Measurements from ENCODE around the gene ADRA2B.

The ADRA2B gene

DNA sequence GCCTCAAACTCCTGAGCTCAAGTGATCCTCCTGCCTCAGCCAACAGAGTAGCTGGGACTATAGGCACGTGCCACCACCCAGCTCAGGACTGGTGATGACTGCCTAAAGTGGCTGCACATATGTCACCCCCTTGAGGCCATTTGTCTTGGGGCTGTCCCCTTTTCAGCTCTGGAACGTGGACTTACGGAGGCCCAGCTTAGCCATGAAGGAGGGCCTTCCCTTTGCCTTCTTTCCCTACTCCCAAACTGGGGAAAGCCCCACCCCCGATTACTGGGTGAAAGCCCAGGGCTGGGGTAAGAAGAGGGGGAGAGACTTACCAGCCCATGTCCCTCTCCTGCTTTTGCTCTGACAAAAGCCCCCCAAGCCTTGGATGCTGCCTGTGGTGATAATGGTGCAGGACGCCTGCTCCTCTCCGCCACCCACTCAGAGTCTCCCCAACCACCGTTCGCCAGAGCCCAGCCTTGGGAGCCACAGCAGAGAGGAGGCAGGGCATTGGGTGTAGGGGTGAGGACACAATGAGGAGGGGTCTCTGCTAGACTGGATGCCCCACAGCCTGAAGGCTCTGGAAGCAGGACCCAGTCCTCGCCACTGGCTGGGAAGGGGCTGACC lies 31.3 kb upstream of the ADRA2B start:
- Histone ChIP-seq H3K9me3 (ENCODE audit: insufficient read depth, low read length) (no peaks in the 10 kb centered on the region), H3K9ac (ENCODE audit: insufficient read length, low read depth) (peak overlapping the region; percentile 42), H3K4me3 (ENCODE audit: insufficient read length, low read depth) (no peak overlapping the region), H3K27me3 (ENCODE audit: insufficient read depth, insufficient read length) (peaks cover 10% of the 10 kb centered on the region), H3K36me3 (ENCODE audit: insufficient read depth, insufficient read length, low read length) (peaks cover 11% of the 10 kb centered on the region), H3K4me1 (ENCODE audit: insufficient read depth, insufficient read length) (peaks cover 40% of the 10 kb centered on the region)
- DNase-seq (ENCODE audit: low read depth, low spot score), result no peak
- no peak for TF ChIP-seq ZNF274 (IDR thresholded peaks at IDR 0.05; ENCODE audit: low read depth, low read length)
- no peak for TF ChIP-seq YY1 (IDR thresholded peaks at IDR 0.05; ENCODE audit: insufficient read depth, insufficient read length)
- no peak for TF ChIP-seq SUZ12 (IDR thresholded peaks at IDR 0.05; ENCODE audit: extremely low read depth, insufficient read depth, insufficient read length)

DNA sequence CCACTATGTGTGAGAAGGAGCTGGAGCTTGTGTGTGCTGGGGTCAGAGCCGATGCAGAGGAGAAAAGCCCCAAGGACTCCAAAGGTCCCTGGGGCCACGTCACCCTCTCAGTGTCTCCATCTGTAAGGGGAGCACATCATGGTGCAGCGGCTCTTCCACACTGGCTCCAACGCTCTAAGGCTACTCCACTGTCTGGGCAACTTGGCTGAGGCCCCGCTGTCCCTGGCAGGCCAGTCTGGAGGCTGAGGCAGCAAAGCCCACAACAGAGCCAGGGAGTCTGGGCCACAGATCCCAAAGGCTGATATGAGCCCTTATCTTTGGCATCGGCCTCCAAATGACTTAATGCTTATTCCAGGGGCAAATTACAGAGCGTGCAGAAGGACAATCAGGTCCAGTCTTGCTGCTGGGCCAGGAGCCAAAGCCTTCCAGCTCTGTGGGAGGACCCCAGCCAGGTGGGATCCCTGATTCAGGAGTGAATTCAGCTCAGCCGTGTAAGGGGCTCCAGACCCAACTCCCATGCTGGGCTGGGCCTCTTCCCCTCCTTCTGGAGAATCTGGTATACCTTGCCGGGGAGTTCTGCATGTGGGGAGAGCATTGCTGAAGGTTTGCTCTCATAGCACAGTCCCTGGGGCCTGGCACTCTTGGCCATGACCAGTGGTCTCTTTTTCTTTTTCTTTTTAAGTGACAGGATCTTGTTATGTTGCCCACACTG lies 30.7 kb upstream of the ADRA2B start:
- peaks cover 10% of the 10 kb centered on the region for H3K27me3 ChIP-seq (ENCODE audit: insufficient read depth, insufficient read length)
- no peak overlapping the region for H3K9ac ChIP-seq (ENCODE audit: insufficient read length, low read depth)
- H3K4me1 ChIP-seq (ENCODE audit: insufficient read depth, insufficient read length), result peaks cover 37% of the 10 kb centered on the region
- no peaks in the 10 kb centered on the region for H3K9me3 ChIP-seq (ENCODE audit: insufficient read depth, low read length)
- H3K36me3 ChIP-seq (ENCODE audit: insufficient read depth, insufficient read length, low read length), result peaks cover 14% of the 10 kb centered on the region
- TF ChIP-seq YY1 (IDR thresholded peaks at IDR 0.05; ENCODE audit: insufficient read depth, insufficient read length) (no peak), ZNF274 (IDR thresholded peaks at IDR 0.05; ENCODE audit: low read depth, low read length) (no peak), SUZ12 (IDR thresholded peaks at IDR 0.05; ENCODE audit: extremely low read depth, insufficient read depth, insufficient read length) (no peak)
- H3K4me3 ChIP-seq (ENCODE audit: insufficient read length, low read depth), result no peak overlapping the region
- no peak for DNase-seq (ENCODE audit: low read depth, low spot score)

DNA sequence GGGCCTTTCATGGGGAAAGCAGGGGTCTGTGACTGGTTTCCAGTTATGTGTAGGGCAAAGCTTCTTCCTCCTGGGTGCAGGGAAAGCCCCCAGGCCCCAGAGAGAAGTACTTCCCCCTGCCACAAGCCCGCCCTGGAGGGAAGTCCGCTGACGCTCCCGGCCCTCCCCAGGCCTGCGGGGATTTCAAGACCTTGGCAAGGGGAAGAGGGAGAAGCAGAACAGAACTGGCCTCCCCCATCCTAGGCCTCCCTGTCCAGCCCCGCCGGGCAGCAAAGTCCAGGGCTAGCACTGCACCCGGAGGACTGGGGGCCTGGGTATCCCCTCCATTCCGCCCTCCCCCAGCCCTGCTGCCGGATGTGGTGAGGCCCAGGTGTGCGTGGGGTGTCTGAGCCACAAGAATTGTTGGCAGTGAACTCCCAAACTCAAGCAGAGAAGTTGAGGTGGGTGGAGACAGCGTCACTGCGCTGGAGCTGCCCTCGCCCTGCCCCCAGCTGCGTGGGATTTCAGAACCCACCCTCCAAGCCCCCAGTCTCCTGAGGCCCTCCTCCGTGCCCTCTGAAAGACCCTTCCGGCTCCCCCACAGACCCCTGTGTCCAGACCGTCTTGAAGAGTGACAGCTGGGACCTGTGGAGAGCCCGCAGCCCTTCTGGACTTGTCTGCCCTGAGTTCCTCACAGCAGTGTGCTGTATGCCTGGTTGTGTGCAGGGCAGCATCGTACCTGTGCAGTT lies 29.9 kb upstream of the ADRA2B start:
- Histone ChIP-seq H3K36me3 (ENCODE audit: insufficient read depth, insufficient read length, low read length) (peaks cover 14% of the 10 kb centered on the region), H3K9ac (ENCODE audit: insufficient read length, low read depth) (no peak overlapping the region), H3K4me3 (ENCODE audit: insufficient read length, low read depth) (no peak overlapping the region), H3K9me3 (ENCODE audit: insufficient read depth, low read length) (no peaks in the 10 kb centered on the region), H3K27me3 (ENCODE audit: insufficient read depth, insufficient read length) (peaks cover 10% of the 10 kb centered on the region), H3K4me1 (ENCODE audit: insufficient read depth, insufficient read length) (peaks cover 36% of the 10 kb centered on the region)
- TF ChIP-seq YY1 (IDR thresholded peaks at IDR 0.05; ENCODE audit: insufficient read depth, insufficient read length), result no peak
- no peak for TF ChIP-seq ZNF274 (IDR thresholded peaks at IDR 0.05; ENCODE audit: low read depth, low read length)
- TF ChIP-seq SUZ12 (IDR thresholded peaks at IDR 0.05; ENCODE audit: extremely low read depth, insufficient read depth, insufficient read length), result no peak
- no peak for DNase-seq (ENCODE audit: low read depth, low spot score)

DNA sequence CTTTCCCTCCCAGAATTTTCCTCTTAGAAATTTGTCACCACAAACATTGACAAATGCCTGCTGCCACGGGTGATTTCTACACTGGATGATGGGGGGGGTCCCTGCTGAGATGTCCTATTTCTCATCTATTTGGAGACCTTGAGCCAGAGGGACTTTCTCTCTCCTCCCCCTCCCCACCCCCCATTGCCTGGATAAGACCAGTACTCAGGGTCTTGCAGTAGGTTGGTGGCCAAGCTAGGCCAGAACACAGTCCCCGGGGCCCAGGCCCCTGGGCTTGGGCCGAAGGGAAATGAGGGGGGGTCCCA lies 29.4 kb upstream of the ADRA2B start:
- H3K4me1 ChIP-seq (ENCODE audit: insufficient read depth, insufficient read length), result peaks cover 36% of the 10 kb centered on the region
- no peak overlapping the region for H3K4me3 ChIP-seq (ENCODE audit: insufficient read length, low read depth)
- no peak overlapping the region for H3K9ac ChIP-seq (ENCODE audit: insufficient read length, low read depth)
- peaks cover 10% of the 10 kb centered on the region for H3K27me3 ChIP-seq (ENCODE audit: insufficient read depth, insufficient read length)
- H3K36me3 ChIP-seq (ENCODE audit: insufficient read depth, insufficient read length, low read length), result peaks cover 14% of the 10 kb centered on the region
- TF ChIP-seq ZNF274 (IDR thresholded peaks at IDR 0.05; ENCODE audit: low read depth, low read length) (no peak), SUZ12 (IDR thresholded peaks at IDR 0.05; ENCODE audit: extremely low read depth, insufficient read depth, insufficient read length) (no peak), YY1 (IDR thresholded peaks at IDR 0.05; ENCODE audit: insufficient read depth, insufficient read length) (no peak)
- DNase-seq (ENCODE audit: low read depth, low spot score), result no peak
- no peaks in the 10 kb centered on the region for H3K9me3 ChIP-seq (ENCODE audit: insufficient read depth, low read length)

DNA sequence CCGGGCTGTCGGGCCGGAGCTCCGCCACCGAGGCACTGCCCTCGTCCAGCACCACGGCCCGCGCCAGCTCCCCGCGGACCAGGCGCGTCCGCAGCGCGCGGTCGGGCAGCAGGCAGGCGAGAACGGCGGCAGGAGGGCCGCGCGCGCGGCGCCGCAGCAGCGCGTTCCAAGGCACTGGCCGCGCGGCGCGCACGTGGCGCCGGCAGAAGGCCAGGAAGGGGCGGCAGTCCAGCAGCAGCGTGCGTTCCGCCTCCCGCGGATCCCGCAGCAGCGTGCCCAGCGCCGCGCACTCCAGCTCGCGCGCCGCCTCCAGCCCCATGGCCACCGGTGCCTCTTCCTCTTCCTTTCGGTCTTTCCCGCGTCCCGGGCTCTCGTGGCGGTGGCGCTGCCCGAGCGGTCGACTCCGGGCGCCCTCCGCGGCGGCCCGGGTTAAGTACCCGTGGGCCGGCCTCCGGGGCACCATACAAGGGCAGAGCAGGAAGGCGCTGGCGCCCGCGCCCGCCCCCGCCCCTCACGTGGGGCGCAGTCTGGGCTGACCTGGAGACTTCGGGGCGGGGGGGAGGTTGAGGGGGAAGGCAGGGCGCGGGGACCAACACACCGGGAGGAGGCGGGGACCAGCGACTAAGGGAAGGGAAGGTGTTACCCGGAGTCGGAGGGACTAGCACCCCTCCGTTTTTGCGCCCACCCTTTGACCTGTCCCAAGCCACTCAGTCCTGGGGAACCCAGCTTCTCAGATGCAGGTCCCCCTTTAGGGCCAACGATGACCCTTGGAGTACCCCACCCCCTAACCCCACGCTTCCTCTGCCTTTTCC lies 28.9 kb upstream of the ADRA2B start, which contains the start of gene DUSP2:
Gene DUSP2, minus strand, starts transcription at position 405 of the 812 bp plus-strand sequence. Its CDS starts 86 bp downstream, at position 319.
- TF ChIP-seq ZNF274 (IDR thresholded peaks at IDR 0.05; ENCODE audit: low read depth, low read length), result no peak
- no peak for TF ChIP-seq SUZ12 (IDR thresholded peaks at IDR 0.05; ENCODE audit: extremely low read depth, insufficient read depth, insufficient read length)
- TF ChIP-seq YY1 (IDR thresholded peaks at IDR 0.05; ENCODE audit: insufficient read depth, insufficient read length), result no peak
- H3K36me3 ChIP-seq (ENCODE audit: insufficient read depth, insufficient read length, low read length), result peaks cover 14% of the 10 kb centered on the region
- peak within 1 kb of the TSS; percentile 78 for H3K9ac ChIP-seq (ENCODE audit: insufficient read length, low read depth)
- DNase-seq (ENCODE audit: low read depth, low spot score), result no peak
- H3K4me1 ChIP-seq (ENCODE audit: insufficient read depth, insufficient read length), result peaks cover 36% of the 10 kb centered on the region
- H3K27me3 ChIP-seq (ENCODE audit: insufficient read depth, insufficient read length), result peaks cover 10% of the 10 kb centered on the region
- peak within 1 kb of the TSS; percentile 58 for H3K4me3 ChIP-seq (ENCODE audit: insufficient read length, low read depth)
- no peaks in the 10 kb centered on the region for H3K9me3 ChIP-seq (ENCODE audit: insufficient read depth, low read length)

DNA sequence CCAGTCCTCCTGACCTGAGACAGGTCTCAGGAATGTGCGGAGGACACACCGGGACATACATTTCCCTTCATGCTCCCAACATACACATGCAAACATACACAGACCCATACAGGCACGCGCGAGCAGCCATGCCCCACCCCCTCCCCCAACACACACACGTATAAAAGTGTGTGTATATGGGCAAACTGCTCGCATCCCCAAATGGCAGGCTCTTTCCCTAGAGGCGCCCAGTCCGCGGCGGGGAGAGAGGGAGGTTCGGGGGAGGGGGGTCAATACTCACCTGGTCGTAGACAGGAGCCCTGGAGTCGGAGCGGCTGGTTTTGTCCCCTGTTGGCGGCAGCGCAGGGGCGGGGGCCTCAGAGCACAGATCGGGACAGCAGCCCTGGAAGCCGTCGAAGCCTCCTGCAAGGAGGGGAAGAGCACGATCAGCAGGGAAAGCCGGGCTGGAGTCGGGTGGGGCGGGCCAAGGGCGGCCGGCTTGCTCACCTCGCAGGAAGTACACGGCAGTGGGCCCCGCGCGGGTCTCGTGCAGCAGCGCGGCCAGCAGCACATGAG lies 28.2 kb upstream of the ADRA2B start:
- peaks cover 14% of the 10 kb centered on the region for H3K36me3 ChIP-seq (ENCODE audit: insufficient read depth, insufficient read length, low read length)
- TF ChIP-seq SUZ12 (IDR thresholded peaks at IDR 0.05; ENCODE audit: extremely low read depth, insufficient read depth, insufficient read length) (no peak), ZNF274 (IDR thresholded peaks at IDR 0.05; ENCODE audit: low read depth, low read length) (no peak), YY1 (IDR thresholded peaks at IDR 0.05; ENCODE audit: insufficient read depth, insufficient read length) (no peak)
- H3K9ac ChIP-seq (ENCODE audit: insufficient read length, low read depth), result peak overlapping the region; percentile 78
- H3K4me3 ChIP-seq (ENCODE audit: insufficient read length, low read depth), result peak overlapping the region; percentile 58
- peaks cover 36% of the 10 kb centered on the region for H3K4me1 ChIP-seq (ENCODE audit: insufficient read depth, insufficient read length)
- no peaks in the 10 kb centered on the region for H3K9me3 ChIP-seq (ENCODE audit: insufficient read depth, low read length)
- peaks cover 10% of the 10 kb centered on the region for H3K27me3 ChIP-seq (ENCODE audit: insufficient read depth, insufficient read length)
- DNase-seq (ENCODE audit: low read depth, low spot score), result no peak

All from NT2/D1 (cell line).